HG02884 (cell line): ENCODE data around the gene ABR.
A peak's percentile ranks its signal among the peaks of the same experiment; 100 is the strongest.

Source experiments
- ATAC-seq: cut with Tn5 transposase; IDR thresholded peaks from one replicate; pipeline ENCODE4 v1.9.1; 2021; ENCODE audit warnings: mild to moderate bottlenecking, moderate library complexity; ENCODE audit not compliant: unreplicated experiment

ABR gene

DNA sequence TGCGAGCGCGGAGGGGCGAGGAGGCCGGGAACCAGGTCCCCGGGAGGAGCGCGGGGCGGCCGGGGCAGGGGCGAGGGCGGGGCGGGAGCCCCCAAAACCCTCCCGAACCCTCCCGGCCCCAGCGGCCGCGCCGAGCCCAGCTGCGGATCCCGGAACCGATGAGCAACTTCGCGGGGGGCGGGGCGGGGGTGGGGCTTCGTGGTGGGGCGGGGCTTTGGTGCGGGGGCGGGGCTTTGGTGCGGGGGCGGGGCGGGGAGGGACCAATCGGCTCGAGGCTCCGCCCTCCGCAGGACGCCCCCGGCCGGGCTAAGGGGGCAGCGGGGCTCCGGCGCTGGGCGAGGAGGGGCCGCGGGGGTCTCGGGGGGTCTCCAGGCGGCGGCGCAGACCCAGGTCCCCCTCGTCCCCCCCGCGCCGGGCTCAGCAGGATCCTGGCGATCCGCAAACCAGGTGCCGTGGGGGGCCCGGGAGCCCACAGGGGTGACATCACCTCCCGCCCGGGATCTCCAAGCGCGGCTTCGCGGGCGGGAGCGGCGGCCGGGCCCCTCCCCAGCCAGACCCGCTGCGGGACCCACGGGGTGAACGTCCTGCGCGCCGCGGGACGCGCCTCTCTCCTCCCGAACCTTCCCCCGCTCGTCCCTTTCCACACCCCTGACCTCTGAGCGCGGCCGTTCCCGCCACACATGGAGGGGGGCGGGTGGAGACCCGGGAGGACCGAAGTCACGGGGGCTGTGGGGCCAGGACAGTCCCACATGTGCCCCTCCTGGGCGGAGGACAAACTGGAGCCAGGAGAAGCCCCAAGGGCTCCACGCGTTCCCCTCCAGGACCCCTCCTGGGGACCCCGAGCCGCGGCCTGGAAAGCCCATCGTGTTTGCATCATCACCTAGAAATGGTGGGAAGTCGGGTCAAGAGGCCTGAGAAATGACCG lies at the start of gene ABR:
ABR (minus strand) TSS at position 164 of the 925 bp plus-strand sequence. CDS start 254 bp downstream, outside the sequence.
- ATAC-seq = no peak

DNA sequence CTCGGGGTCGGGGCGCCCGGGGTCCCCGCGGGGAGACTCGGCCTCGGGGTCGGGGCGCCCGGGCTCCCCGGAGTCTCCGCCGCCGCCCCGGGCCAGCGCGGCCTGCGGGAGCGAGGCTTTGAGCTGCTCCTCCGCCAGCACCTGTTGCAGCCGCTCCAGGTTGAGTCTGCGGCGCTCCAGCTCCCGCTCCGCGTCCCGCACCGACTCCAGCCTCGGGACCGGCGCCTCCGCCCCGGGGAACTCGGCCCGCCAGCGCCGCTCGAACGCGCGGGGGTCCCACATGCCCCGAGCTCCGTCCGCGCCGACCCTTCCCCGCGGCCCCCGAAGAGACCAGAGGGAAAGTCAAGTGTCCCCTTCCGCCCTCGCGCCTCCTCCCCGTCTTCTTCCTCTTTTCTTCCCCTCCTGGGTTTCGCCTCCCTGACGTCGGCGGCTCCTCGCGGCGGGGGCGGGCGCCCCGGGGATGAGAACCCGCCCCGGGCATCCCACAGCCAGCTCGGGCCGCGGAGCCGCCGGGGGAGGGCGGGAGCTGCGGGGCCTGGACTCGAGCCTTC lies 49.6 kb upstream of the ABR start:
- ATAC-seq = no peak

DNA sequence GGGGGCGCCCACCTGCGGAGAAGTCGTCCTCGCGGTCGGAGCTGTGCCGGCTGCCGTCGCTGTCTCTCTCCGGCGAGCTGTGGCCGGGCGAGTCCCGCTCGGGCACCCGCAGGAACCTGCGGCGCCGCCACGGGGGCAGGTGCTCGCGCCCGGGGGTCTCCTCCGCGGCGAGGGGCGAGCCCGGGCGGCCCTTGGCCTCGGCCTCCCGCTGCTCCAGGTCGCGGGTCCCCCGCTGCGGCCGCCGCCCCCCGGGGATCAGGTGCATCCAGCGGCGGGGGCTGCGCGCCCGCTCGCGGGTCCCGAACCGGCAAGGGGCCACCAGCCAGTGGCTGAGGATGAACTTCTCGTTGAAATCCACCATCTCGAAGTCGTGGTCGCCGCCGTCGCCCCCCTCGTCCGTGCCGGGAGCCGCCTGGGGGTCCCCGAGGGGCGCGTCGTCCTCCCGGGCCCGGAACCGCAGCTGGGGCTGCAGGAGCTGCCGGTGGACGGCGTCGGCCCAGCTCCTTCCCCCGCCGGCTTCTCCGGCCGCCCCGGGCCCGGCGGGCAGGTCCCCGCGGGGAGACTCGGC lies 49.1 kb upstream of the ABR start:
- ATAC-seq = peak; percentile 23

DNA sequence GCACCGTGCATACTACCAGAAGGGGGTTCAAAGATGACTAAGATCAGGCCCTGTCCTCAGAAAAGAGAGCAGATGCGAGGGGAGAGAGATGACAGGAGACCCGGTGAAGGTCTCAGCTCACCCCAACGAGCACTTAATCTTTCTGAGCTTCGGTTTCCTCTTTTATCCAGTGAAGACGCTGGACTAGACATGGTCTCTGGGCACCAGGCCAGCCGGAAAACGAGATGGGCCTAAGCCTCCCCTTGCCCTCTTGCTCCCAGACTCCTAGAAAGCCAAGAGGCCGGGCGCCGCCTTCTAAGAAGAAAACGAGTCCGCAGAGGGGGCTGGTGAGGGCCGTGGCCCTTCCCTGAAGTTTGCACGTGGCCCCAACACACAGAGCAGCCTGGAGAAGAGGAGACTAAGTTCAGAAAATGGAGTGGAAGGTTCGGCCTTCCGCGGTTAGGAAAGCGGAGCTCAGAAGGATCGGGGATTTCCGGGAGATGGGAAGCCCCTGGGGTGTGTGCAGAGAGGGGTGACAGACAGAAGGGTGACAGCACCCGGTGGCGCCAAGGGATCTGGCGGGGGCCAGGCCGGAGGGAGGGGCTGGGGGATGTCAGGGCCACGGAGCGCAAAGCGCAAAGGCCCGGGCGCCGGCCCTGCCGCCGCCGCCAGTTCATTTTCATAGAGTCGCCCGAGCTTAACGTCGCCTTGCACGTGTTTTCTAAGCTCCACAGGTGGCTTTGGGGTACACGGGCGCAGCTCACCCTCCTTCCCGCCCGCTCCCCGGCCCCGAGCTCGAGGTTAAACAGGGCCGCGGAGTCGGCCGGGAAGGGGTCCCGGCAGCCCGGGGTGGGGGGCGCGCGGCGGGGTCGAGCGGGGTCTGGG lies 48.4 kb upstream of the ABR start:
- ATAC-seq = peak; percentile 37

DNA sequence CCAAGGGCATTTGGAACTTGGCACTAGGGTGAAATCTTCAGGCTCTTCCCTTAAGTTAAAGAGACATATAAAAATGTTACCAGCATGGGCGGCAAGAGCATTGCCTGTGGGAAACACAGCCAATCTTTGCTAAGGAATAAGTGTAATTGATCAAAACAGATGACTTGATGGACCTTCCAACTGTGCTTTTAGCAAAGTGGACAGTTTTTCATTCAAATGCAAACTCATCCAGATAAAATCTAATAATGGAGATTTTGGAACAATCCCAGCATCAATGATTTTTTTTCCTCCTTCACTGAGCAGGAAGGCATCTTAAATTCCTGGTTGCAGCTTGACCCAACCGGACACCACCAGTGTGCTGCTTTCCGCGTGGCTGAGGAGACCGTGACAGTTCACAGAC lies 47.6 kb upstream of the ABR start:
- ATAC-seq = no peak

DNA sequence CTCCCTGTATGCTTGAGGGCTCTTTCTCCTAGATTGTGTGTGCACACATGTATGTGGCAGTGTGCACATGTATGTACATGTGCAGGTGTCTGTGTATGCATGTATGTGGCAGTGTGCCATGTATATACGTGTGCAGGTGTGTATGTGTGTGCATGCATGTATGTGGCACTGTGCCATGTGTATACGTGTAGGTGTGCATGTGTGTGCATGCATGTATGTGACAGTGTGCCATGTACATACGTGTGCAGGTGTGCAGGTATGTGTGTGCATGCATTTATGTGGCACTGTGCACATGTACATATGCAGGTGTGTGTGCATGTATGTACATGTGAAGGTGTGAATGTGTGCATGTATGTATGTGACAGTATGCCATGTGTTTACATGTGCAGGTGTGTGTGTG lies 46.5 kb upstream of the ABR start:
- no peak for ATAC-seq

DNA sequence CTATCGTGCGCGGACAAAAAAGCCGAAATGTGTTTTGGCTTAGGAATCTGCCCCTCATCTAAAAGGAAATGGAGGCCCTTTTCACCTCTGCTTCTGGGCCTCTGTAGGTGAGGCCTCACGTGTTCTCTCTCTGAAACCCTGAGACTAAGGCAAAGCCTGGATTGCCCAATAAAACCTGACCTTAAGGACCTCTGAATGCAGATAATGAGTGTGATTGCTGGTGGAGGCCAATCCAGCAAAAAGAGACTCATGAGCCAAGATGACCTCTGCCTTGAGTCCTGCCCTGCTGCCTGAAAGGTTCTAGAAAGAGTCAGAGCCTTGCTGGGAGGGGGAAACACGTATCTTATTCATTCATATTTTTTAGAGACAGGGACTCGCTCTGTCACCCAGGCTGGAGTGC lies 44.5 kb upstream of the ABR start:
- ATAC-seq = no peak

DNA sequence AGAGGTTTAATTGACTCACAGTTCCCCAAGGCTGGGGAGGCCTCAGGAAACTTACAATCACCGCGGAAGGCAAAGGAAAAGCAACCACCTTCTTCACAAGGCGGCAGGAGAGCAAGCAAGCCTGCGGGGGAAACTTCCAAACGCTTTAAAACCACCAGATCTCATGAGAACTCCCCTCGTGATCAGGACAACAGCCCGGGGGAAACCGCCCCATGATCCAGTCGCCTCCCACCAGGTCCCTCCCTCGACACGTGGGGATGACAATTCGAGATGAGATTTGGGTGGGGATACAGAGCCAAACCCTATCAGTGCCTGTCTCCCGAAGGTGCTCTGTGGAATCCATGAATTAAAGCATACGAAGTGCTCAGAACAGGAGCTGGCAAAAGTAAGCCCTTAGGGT lies 43.9 kb upstream of the ABR start:
- ATAC-seq = no peak

DNA sequence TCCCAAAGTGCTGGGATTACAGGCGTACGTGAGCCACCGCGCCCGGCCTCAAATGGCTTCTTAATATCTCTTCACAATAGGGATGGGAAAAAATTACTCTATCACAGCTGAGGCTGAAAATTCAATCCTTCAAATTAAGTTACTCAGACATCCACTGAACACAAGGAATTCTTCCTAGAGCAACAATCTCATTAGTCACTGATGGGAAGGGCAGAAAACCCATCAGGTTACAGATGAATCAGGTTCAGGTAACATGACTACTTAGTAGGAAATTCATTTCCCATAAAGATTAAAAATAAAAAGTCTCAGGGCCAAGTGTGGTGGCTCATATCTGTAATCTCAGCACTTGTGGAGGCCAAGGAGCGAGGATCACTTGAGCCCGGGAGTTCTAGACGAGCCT lies 42.5 kb upstream of the ABR start:
- ATAC-seq = no peak

DNA sequence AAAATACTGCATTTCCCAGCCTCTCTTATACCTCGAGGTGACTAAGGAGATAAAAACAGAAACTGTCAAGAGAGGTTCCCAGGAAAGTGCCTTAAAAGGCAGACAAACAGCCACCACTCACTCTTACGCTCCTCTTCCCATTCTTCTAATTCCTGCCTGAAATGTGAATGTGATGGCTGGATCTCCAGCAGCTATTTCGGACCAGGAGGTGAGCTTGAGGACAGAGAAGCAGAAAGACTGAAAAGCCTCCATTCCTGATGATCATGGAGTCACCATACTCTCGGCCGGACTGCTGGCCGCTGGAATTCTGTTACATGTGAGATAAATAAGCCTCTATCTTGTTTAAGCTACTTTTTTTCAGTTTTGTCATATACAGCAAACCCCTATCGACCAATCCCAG lies 41.4 kb upstream of the ABR start:
- ATAC-seq = no peak

DNA sequence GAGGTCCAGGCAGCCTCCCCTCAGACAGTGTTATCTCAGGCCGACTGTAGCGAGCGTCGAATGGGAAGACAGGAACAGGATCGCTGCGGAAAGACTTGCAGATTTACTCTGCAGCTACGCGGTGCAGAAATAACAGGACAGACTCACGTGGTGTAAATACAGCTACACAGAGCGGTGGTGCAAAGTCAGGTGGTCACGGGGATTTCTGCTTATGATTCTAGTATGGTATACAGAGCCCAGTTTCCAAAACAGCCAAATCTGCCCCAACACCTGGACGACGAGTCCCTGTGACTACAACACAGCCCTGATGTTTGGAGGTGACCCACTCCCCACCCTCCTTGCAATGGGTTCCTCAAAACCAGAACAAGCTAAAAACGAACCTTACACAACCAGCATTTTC lies 40.6 kb upstream of the ABR start:
- ATAC-seq = no peak

DNA sequence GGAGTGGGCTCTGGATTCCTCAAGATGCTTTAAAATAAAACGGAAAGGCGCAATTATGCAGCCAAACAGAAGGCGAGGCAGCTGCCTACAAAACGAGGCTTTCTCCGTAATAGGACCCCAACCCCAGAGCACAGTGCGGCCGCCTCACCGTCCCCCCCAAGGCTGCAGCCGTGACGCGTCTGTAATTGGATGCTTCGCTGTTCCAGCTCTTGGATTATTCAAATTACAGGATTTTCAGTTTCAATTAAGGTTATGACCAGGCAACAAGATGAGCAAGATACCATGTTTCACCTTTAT lies 37.3 kb upstream of the ABR start:
- no peak for ATAC-seq

DNA sequence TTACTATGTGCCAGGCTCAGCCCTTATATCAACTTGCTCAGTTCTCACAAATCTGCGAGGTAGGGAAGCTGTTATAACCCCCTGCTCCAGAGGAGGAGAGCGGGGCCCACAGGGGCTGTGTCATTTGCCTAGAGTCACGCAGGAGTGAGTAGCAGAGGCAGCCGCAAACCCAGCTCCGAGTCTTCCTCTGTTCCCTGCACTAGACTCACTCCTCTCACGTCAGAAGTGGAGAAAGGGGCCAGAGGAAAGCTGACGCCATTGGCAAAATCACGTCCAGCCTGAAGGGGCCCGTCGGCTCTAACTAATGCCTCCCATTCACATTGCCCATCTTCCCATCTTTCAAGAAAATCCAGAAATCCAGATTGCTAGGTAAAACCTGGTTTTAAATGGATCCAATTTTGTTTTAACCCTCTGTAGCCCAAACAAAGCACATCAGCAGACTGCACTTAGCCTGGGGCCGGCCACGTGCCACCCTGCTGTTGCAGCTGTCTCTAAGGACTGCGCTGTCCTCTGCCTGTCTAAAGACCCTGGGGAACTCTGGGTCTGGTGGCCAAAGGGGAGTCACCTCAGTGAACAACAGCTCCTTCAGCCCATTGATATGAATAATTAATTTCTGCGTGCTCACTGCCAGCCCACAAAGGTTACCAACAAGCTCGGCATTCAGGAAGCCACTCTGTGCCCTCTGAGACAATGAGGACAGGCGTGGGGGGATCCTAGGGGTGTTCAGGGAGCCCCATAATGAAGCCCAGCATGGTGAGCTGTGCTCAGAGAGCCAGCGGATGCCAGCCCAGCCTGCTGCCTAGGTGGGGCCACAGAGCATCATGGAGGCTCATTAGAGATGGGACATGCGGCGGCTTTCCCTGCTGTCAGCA lies 36.7 kb upstream of the ABR start:
- ATAC-seq = no peak

DNA sequence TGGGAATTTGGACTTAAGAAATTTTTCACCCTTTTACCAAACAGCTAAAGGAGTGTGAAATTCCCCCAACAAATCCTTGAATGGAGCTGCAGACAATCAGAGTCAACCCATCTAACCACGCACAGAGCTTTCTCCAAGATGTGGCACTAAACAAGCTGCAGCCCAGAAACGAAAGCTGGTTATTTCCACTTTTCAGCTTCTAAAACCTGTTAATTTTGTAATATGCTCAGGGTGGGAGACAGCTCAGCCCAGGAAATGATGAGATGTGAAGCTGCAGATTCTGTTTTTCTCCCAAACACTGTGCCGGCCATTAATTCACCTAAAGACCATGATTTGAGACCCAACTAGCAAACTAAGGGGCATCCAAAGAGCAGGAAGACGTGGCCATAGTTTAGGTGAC lies 33.2 kb upstream of the ABR start:
- ATAC-seq = no peak

DNA sequence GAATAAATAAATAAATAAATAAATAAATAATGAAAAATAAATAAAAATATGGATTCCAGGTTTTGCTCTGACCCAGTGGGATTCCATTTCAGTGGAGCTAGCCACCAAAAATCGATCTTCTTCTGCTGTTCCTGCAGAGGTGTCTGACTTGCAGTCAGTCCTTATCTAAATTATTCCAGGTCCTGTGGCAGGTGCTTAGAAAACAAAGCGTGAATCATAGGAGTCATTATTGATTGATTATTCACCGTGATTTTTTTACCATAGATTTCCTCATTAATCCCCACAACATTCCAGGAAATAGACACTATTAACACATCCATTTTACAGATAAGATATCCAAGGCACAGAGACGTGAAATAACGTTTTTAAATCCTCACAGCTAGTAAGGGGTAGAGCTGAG lies 31.5 kb upstream of the ABR start:
- ATAC-seq = no peak

DNA sequence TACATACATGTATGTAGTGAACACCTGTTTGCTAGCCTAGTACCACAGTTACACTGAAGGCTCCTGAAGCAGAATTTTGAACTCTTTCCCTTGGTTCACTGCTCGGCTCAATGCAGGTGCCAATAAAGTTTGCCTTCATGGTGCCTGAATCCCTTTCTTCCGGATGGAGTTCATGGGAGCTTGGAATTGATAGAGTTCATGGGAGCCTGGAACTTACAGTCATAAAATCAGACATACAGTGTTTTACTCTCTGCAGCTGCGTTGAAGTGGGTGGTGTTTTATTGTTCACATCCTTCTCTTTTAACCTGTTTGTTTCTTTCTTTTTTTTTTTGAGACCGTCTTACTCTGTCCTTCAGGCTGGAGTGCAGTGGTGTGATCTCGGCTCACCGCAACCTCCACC lies 29.2 kb upstream of the ABR start:
- no peak for ATAC-seq

DNA sequence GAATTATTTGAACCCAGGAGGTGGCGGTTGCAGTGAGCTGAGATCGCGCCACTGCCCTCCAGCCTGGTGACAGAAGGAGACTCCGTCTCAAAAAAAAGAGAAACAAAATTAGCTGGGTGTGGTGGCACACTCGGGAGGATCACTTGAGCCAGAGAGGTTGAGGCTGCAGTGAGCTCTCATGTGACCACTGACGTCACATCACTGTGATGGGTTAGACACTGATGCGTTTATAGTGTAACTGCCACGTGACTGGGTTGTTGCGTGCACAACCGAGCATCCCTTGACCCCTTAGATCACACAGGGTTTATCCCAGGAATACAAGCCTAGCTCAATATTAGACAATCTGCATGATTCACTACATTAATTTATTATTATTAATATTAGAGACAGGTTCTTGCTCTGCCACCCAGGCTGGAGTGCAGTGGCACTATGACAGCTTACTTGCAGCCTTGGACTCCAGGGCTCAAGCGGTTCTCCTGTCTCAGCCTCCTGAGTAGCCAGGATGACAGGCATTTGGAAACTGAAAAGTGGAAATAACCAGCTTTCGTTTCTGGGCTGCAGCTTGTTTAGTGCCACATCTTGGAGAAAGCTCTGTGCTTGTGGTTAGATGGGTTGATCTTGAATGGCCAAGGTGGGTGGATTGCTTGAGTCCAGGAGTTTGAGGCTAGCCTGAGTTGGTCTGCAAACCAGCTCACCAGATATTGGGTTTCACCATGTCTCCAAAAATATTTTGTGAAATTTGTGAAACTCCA lies 26.4 kb upstream of the ABR start:
- no peak for ATAC-seq

DNA sequence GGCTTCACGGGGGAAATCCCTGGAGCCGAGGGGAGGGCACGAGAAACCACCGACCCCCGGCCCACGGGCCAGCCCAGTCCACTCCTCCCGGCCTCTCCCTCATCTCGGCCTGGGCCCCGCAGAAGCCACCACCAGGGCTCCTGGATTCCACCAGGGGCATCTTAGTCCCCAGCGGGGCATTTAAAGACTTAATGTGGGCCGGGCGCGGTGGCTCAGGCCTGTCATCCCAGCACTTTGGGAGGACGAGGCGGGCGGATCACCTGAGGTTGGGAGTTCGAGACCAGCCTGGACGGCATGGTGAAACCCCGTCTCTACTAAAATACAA lies 24.1 kb upstream of the ABR start:
- no peak for ATAC-seq

DNA sequence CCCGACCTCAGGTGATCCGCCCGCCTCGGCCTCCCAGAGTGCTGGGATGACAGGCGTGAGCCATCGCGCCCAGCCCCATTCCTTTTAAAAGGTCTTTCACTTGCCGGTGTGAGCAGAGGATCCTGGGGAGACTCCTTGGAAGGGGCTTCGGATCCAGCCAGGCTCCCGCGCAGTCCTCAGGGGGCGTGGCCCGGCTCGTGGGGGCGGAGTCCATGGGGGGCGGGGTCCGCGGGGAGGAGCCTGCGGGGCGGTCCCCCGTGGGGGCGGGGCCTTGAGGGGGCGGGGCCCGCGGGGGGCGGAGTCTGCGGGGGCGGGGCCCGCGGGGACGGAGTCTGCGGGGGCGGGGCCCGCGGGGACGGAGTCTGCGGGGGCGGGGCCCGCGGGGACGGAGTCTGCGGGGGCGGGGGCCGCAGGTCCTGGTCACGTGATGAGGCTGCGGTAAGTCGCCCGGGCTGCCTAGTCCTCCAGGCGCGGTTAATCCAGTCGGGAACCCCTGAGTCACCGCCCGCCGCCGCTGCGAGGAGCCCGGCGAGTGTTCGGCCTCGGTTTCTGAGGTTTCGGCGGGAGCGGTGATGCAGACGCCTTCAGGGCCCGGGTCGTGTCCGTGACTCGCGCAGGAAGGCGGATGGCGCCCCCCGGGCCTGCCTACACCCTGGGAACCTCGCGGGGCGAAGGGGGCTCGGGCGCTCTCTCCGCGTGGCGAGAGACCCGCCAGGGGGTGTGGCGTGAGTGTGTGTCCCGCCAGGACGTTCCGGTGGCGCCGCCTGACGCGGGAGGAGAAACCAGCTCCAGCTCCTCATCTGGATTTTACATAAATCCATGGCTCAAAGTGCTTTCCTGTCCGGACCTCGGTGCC lies 23.6 kb upstream of the ABR start:
- ATAC-seq = no peak
